ENCODE data around the gene POLR1G. TPM values are rescaled to one million over a fixed set of nuclear protein-coding genes. Genes with fewer than 3 reads are reported as not detected.

The POLR1G gene
- total and polyA plus RNA-seq, 9 of the 15 experiments (the other 6 are each of a cell fraction or from before 2014, with no cell fraction given): 3.0 to 50.1 (median 27.4) TPM

DNA sequence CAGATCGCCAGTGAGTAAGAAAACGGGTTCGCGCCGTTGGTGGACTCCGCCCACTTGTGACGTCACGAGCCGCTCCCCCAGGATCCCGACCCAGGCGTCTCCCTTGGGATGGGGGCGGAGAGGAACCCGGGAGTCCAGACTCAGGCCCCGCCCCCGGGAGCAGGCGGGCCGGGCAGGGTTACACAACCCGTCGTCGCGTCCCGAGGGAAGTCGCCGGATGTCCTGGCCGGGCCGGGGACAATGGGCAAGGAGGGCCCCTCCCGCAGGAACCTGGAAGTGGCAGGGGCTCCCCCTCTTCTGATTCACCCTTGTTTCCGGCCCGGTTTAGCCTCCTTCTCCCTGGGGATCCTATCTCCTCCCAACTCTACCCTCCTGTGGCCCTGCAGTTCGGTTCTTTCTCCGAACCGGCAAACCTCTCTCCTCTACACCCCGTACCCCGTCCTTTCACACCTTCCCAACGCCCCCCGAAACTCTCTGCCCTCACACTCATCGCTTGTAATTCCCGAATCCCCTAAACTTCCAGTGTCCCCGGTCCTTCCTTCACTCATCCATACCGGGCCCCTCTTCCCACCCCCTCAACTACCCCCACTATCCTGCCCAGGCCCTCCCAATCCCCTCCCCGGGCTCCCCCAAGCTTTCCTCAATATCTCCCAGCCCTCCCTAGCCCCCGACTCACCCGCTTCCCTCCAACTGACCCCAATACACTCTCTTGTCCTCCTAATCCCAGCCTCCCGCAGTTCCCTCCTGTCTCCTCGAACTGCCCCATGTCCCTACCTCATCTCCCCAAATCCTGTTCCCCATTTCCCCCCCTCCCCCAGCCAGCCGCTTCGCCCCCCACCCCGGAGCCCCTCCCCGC is 37.2 kb downstream of the POLR1G start (continued):
- TF ChIP-seq ZNF57 (CRISPR knock-in tag; IDR thresholded peaks at IDR 0.05) (no peak), PURB (CRISPR knock-in tag; IDR thresholded peaks at IDR 0.05; ENCODE audit: low read depth) (no peak), E2F3 (CRISPR knock-in tag; IDR thresholded peaks at IDR 0.05) (no peak), ZNF23 (CRISPR knock-in tag; IDR thresholded peaks at IDR 0.05) (no peak), EWSR1 (IDR thresholded peaks at IDR 0.05; ENCODE audit: borderline replicate concordance, low read depth, partially characterized antibody) (no peak), HMG20B (CRISPR knock-in tag; IDR thresholded peaks at IDR 0.05) (no peak), KLF13 (tag; IDR thresholded peaks at IDR 0.05; ENCODE audit: borderline replicate concordance, low read depth) (peak; percentile 61; the same call in 1 of the 2 replicates), HDAC1 (IDR thresholded peaks at IDR 0.05) (peak in 1 of 2 experiments; percentile 60; a peak in 1 of 4 replicates), ZBTB9 (CRISPR knock-in tag; IDR thresholded peaks at IDR 0.05) (no peak), ZNF445 (CRISPR knock-in tag; IDR thresholded peaks at IDR 0.05; ENCODE audit: low read depth) (no peak), RBM14 (IDR thresholded peaks at IDR 0.05; ENCODE audit: borderline replicate concordance, insufficient read depth, low read depth, low read length) (no peak), ARNT (IDR thresholded peaks at IDR 0.05) (peak; percentile 68 to 75; a peak in 2 of 4 replicates), RUNX1 (IDR thresholded peaks at IDR 0.05; ENCODE audit: low read depth) (no peak), SRF (CRISPR knock-in tag; IDR thresholded peaks at IDR 0.05) (peak in 1 of 2 experiments; percentile 76; a peak in 2 of 4 replicates), ZNF165 (CRISPR knock-in tag; IDR thresholded peaks at IDR 0.05; ENCODE audit: borderline replicate concordance) (no peak), ZNF217 (CRISPR knock-in tag; IDR thresholded peaks at IDR 0.05) (no peak), HOXB6 (CRISPR knock-in tag; IDR thresholded peaks at IDR 0.05; ENCODE audit: borderline replicate concordance) (no peak), E2F5 (CRISPR knock-in tag; IDR thresholded peaks at IDR 0.05) (no peak), ZNF668 (CRISPR knock-in tag; IDR thresholded peaks at IDR 0.05) (no peak)
- TF ChIP-seq, protein P1, sequence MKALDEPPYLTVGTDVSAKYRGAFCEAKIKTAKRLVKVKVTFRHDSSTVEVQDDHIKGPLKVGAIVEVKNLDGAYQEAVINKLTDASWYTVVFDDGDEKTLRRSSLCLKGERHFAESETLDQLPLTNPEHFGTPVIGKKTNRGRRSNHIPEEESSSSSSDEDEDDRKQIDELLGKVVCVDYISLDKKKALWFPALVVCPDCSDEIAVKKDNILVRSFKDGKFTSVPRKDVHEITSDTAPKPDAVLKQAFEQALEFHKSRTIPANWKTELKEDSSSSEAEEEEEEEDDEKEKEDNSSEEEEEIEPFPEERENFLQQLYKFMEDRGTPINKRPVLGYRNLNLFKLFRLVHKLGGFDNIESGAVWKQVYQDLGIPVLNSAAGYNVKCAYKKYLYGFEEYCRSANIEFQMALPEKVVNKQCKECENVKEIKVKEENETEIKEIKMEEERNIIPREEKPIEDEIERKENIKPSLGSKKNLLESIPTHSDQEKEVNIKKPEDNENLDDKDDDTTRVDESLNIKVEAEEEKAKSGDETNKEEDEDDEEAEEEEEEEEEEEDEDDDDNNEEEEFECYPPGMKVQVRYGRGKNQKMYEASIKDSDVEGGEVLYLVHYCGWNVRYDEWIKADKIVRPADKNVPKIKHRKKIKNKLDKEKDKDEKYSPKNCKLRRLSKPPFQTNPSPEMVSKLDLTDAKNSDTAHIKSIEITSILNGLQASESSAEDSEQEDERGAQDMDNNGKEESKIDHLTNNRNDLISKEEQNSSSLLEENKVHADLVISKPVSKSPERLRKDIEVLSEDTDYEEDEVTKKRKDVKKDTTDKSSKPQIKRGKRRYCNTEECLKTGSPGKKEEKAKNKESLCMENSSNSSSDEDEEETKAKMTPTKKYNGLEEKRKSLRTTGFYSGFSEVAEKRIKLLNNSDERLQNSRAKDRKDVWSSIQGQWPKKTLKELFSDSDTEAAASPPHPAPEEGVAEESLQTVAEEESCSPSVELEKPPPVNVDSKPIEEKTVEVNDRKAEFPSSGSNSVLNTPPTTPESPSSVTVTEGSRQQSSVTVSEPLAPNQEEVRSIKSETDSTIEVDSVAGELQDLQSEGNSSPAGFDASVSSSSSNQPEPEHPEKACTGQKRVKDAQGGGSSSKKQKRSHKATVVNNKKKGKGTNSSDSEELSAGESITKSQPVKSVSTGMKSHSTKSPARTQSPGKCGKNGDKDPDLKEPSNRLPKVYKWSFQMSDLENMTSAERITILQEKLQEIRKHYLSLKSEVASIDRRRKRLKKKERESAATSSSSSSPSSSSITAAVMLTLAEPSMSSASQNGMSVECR (CRISPR knock-in tag; IDR thresholded peaks at IDR 0.05): no peak
- TF ChIP-seq, protein P2, sequence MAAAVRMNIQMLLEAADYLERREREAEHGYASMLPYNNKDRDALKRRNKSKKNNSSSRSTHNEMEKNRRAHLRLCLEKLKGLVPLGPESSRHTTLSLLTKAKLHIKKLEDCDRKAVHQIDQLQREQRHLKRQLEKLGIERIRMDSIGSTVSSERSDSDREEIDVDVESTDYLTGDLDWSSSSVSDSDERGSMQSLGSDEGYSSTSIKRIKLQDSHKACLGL (CRISPR knock-in tag; IDR thresholded peaks at IDR 0.05; ENCODE audit: borderline replicate concordance, poor library complexity, severe bottlenecking): no peak

Data from K562 (cell line).